HepG2 (cell line): ENCODE results near the gene FGF23. TPM values are rescaled to one million over a fixed set of nuclear protein-coding genes. Genes with fewer than 3 reads are reported as not detected.

Experiments used
- ATAC-seq: fragments of 200-7000 bp; cut with Tn5 transposase; 3 replicates; pipeline ENCODE4 v1.9.1; 2020; ENCODE audit warnings: mild to moderate bottlenecking, moderate library complexity
- BruUV-seq: library from RNA; stranded (reverse); fragments of 400-500 nt; replicated peaks from 2 replicates; lab custom pipeline; 2021; lab: Mats Ljungman, UMichigan
- CTCF ChIA-PET: fragments of 300-600 bp; formaldehyde crosslinking; extraction: SDS; loops from one replicate; lab custom pipeline; 2021; ENCODE audit warnings: low total read pairs, inconsistent platforms, low intra/inter-chr PET ratio; lab: Yijun Ruan, JAX
- POLR2A ChIA-PET: fragments of 350-600 bp; sonication (Branson Sonifier 250); formaldehyde crosslinking; loops from one replicate; lab custom pipeline; 2020; ENCODE audit warnings: antibody characterized with exemption, inconsistent platforms; lab: Yijun Ruan, JAX
- DNase-seq: peaks from one replicate; pipeline ENCODE4 v3.0.0-alpha.2; 2015; ENCODE audit warnings: low spot score
- FAIRE-seq: peaks from 3 replicates; lab custom pipeline; 2011; peaks lifted over from hg19 to GRCh38; lab: Jason Lieb, UNC
- H2AFZ ChIP-seq: one replicate; pipeline ENCODE4 v1.6.1; 2011; ENCODE audit warnings: low read length, inconsistent platforms
- H3K27ac ChIP-seq: fragments of 300-600 bp; 3 replicates; pipeline ENCODE4 v1.8.0; 2011; ENCODE audit warnings: mixed run types, mild to moderate bottlenecking, mixed read lengths, low read length, inconsistent platforms; ENCODE audit not compliant: insufficient read depth; ENCODE audit errors: extremely low read length
- H3K27me3 ChIP-seq, 2 experiments: fragments of 200-600 bp in 1 of 2; 2 replicates in 1 of 2; 3 replicates in 1 of 2; pipeline versions ENCODE4 v1.6.0 to v1.8.0; 2011; ENCODE audit warnings: low read length in 2 of 2, mild to moderate bottlenecking in 2 of 2, moderate library complexity in 2 of 2, inconsistent platforms in 1 of 2; ENCODE audit not compliant: insufficient read depth in 2 of 2, control insufficient read depth in 1 of 2
- H3K36me3 ChIP-seq, 2 experiments: fragments of 200-600 bp in 1 of 2; replicated peaks in 1 of 2; 2 replicates in 1 of 2; 3 replicates in 1 of 2; pipeline versions ENCODE4 v1.5.1 to v1.8.0; 2011; ENCODE audit warnings: low read length in 2 of 2, inconsistent platforms in 1 of 2; ENCODE audit not compliant: insufficient read depth in 2 of 2, control insufficient read depth in 1 of 2
- H3K4me1 ChIP-seq: 2 replicates; pipeline ENCODE4 v1.5.1; 2012; ENCODE audit warnings: low read length, inconsistent platforms; ENCODE audit not compliant: insufficient read depth
- H3K4me2 ChIP-seq: 2 replicates; pipeline ENCODE4 v1.6.0; 2011; ENCODE audit warnings: low read depth, low read length, inconsistent platforms
- H3K4me3 ChIP-seq, 3 experiments: fragments of 200-600 bp in 1 of 3; sonication (generic), shearing (Covaris generic) in 1 of 3; replicated peaks in 1 of 3; 2 replicates each; pipeline ENCODE4 v1.5.1; 2011 to 2016; ENCODE audit warnings: low read length in 3 of 3, inconsistent platforms in 2 of 3, low read depth in 2 of 3, mild to moderate bottlenecking in 2 of 3, control low read depth in 1 of 3, mixed read lengths in 1 of 3; ENCODE audit not compliant: insufficient read depth in 1 of 3
- H3K79me2 ChIP-seq: one replicate; pipeline ENCODE4 v1.6.1; 2011; ENCODE audit warnings: low read length, inconsistent platforms; ENCODE audit not compliant: insufficient read depth
- H3K9ac ChIP-seq: 2 replicates; pipeline ENCODE4 v1.6.0; 2011; ENCODE audit warnings: mild to moderate bottlenecking, low read depth, low read length, inconsistent platforms; ENCODE audit not compliant: insufficient read depth
- H3K9me3 ChIP-seq: 2 replicates; pipeline ENCODE4 v1.5.1; 2012; ENCODE audit warnings: mild to moderate bottlenecking, low read length
- H4K20me1 ChIP-seq: 2 replicates; pipeline ENCODE4 v1.6.0; 2011; ENCODE audit warnings: inconsistent platforms, mild to moderate bottlenecking, low read length, moderate library complexity; ENCODE audit not compliant: insufficient read depth
- DMAP1 ChIP-seq: IDR thresholded peaks from 2 replicates; pipeline ENCODE4 v1.6.1; 2016
- FLYWCH1 ChIP-seq: sonication (generic); formaldehyde crosslinking; IDR thresholded peaks from 2 replicates; pipeline ENCODE4 v1.8.1; 2023; ENCODE audit warnings: mild to moderate bottlenecking, missing genetic modification reagents
- HHEX ChIP-seq: IDR thresholded peaks from 2 replicates; pipeline ENCODE4 v1.6.1; 2016; ENCODE audit warnings: control low read depth
- NFRKB ChIP-seq: fragments of 450-650 bp; IDR thresholded peaks from 2 replicates; pipeline ENCODE4 v1.6.1; 2017
- SNRNP70 ChIP-seq: fragments of 200-400 bp; formaldehyde crosslinking; IDR thresholded peaks from 2 replicates; pipeline ENCODE4 v1.6.1; 2017; ENCODE audit warnings: mild to moderate bottlenecking, low read depth, low read length, moderate library complexity
- ZBTB21 ChIP-seq: sonication (generic); formaldehyde crosslinking; IDR thresholded peaks from 2 replicates; pipeline ENCODE4 v1.4.0; 2020; ENCODE audit warnings: missing genetic modification reagents
- ZNF496 ChIP-seq: sonication (generic); formaldehyde crosslinking; IDR thresholded peaks from 2 replicates; pipeline ENCODE4 v1.8.1; 2023; ENCODE audit warnings: mild to moderate bottlenecking, moderate library complexity, missing genetic modification reagents; ENCODE audit not compliant: insufficient replicate concordance
- ZNF646 ChIP-seq: sonication (generic); formaldehyde crosslinking; IDR thresholded peaks from 2 replicates; pipeline ENCODE4 v1.9.0; 2021; ENCODE audit warnings: mild to moderate bottlenecking, missing genetic modification reagents
- ZNF891 ChIP-seq: sonication (generic); formaldehyde crosslinking; IDR thresholded peaks from 2 replicates; pipeline ENCODE4 v1.5.0; 2020; ENCODE audit warnings: mild to moderate bottlenecking, missing genetic modification reagents
- WGBS: methylation state at CpG from one replicate; pipeline ENCODE4 v1.1.6; 2017; ENCODE audit warnings: low lambda C conversion rate; 5-methylcytosine and 5-hydroxymethylcytosine counted together
- in situ Hi-C: cut with HindIII; loops from 2 replicates; pipeline ENCODE4 v1.10.0; 2017; ENCODE audit warnings: low pct_unique_long_range_greater_than_20kb; ENCODE audit not compliant: extremely low pct_ligation_motif_present
- intact Hi-C: fragments of 100-400 bp; cut with micrococcal nuclease; formaldehyde crosslinking; loops from one replicate; pipeline ENCODE4 v1.10.0; 2022; ENCODE audit not compliant: unreplicated experiment
- polyA plus RNA-seq, 8 experiments: library from polyadenylated mRNA; depleted of rRNA in 3 of 8; stranded (reverse) in 7 of 8; unstranded in 1 of 8; fragments of >200 nt; fragmentation: Illumina TruSeq in 4 of 8; extraction: Trizol in 4 of 8; gene quantifications; 2 replicates each; pipeline versions ENCODE4 v1.2.1 to v1.2.3, GENCODE V29; 2011 to 2016; ENCODE audit warnings: low read depth in 4 of 8, missing spikeins in 1 of 8, mixed read lengths in 1 of 8; ENCODE audit not compliant: insufficient read depth in 1 of 8
- total RNA-seq, 5 experiments: library from RNA; depleted of rRNA; stranded (reverse); fragments of >200 nt; fragmentation: Illumina TruSeq; extraction: Trizol; gene quantifications; 2 replicates each; pipeline ENCODE4 v1.2.3, GENCODE V29; 2016; ENCODE audit warnings: low read depth in 1 of 5
- TF ChIP-seq, protein P1 (sequence below): sonication (generic); formaldehyde crosslinking; IDR thresholded peaks from 2 replicates; pipeline ENCODE4 v1.8.0; 2022; ENCODE audit warnings: low read depth, missing genetic modification reagents
- TF ChIP-seq, protein P2 (sequence below): sonication (generic); formaldehyde crosslinking; conservative IDR thresholded peaks from 2 replicates; pipeline ENCODE4 v1.8.0; 2022; ENCODE audit warnings: missing genetic modification reagents

The FGF23 gene
- total and polyA plus RNA-seq, 2 of the 13 experiments (the other 11 are each of a cell fraction or from before 2014, with no cell fraction given), result not detected

GRCh38 chr12:4388662-4389061 lies 9.2 kb upstream of the FGF23 start:
- Histone ChIP-seq H3K36me3 (no peaks in the 10 kb centered on the region), H3K4me1 (no peaks in the 10 kb centered on the region), H3K9ac (no peak overlapping the region), H3K4me3 (no peak overlapping the region), H3K4me2 (no peak overlapping the region), H3K27ac (no peak overlapping the region), H3K9me3 (no peaks in the 10 kb centered on the region), H3K79me2 (no peaks in the 10 kb centered on the region), H3K27me3 (peaks cover 0 to 23% of the 10 kb centered on the region in 2 experiments; a peak in 4 of 5 replicates), H2AFZ (no peak overlapping the region), H4K20me1 (no peaks in the 10 kb centered on the region)
- no peak for ATAC-seq
- no peak for DNase-seq
- ChIA-PET CTCF (no interaction called here), POLR2A (no interaction called here)
- BruUV-seq, result no TSS peak
- intact Hi-C loops (no loop called here), in situ Hi-C loops (no loop called here)
- FAIRE-seq, result no peak
- WGBS, result 25% methylated on average over 2 of the region's 2 CpGs
- TF ChIP-seq, protein P1, sequence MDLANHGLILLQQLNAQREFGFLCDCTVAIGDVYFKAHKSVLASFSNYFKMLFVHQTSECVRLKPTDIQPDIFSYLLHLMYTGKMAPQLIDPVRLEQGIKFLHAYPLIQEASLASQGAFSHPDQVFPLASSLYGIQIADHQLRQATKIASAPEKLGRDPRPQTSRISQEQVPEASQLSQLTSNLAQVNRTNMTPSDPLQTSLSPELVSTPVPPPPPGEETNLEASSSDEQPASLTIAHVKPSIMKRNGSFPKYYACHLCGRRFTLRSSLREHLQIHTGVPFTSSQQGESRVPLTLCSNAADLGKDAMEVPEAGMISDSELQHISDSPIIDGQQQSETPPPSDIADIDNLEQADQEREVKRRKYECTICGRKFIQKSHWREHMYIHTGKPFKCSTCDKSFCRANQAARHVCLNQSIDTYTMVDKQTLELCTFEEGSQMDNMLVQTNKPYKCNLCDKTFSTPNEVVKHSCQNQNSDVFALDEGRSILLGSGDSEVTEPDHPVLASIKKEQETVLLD, result no peak
- TF ChIP-seq DMAP1 (no peak), FLYWCH1 (no peak), NFRKB (no peak), SNRNP70 (no peak), ZNF891 (CRISPR knock-in tag) (no peak), HHEX (CRISPR knock-in tag) (no peak)

DNA sequence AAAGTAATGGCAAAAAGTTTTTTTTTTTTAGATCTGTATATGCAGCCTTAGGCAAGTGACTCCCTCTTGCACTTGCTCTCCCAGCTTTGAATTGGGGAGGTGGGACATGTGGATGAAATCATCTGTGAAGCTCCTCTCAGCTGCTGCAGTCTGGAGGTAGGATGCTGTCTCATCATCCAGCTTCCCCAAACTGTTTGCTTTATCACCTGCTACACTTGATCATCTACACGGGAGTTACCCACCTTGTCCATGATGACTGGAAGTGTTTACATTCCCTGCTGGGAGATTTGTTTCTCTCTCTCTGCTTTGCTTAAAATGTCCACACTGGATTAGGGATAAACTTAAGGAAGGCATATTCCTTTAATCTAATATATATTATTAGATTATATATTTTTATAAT lies 8.5 kb upstream of the FGF23 start:
- Histone ChIP-seq H3K27ac (no peak overlapping the region), H3K27me3 (peaks cover 0 to 20% of the 10 kb centered on the region in 2 experiments; a peak in 4 of 5 replicates), H3K4me1 (0 out of 2 replicates have a peak, but pooled peaks cover 4% of the 10 kb centered on the region), H3K9ac (no peak overlapping the region), H4K20me1 (no peaks in the 10 kb centered on the region), H3K4me2 (no peak overlapping the region), H3K4me3 (no peak overlapping the region), H3K79me2 (no peaks in the 10 kb centered on the region), H3K9me3 (no peaks in the 10 kb centered on the region), H3K36me3 (no peaks in the 10 kb centered on the region), H2AFZ (no peak overlapping the region)
- no peak for DNase-seq
- FAIRE-seq, result no peak
- ChIA-PET POLR2A (no interaction called here), CTCF (no interaction called here)
- in situ Hi-C loops (no loop called here), intact Hi-C loops (no loop called here)
- BruUV-seq, result no TSS peak
- no peak for ATAC-seq
- WGBS, result 0% methylated on average over 1 of the region's 1 CpG
- no peak for TF ChIP-seq ZNF496
- TF ChIP-seq, protein P2, sequence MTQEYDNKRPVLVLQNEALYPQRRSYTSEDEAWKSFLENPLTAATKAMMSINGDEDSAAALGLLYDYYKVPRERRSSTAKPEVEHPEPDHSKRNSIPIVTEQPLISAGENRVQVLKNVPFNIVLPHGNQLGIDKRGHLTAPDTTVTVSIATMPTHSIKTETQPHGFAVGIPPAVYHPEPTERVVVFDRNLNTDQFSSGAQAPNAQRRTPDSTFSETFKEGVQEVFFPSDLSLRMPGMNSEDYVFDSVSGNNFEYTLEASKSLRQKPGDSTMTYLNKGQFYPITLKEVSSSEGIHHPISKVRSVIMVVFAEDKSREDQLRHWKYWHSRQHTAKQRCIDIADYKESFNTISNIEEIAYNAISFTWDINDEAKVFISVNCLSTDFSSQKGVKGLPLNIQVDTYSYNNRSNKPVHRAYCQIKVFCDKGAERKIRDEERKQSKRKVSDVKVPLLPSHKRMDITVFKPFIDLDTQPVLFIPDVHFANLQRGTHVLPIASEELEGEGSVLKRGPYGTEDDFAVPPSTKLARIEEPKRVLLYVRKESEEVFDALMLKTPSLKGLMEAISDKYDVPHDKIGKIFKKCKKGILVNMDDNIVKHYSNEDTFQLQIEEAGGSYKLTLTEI (CRISPR knock-in tag), result no peak
- TF ChIP-seq ZBTB21 (CRISPR knock-in tag), result no peak
- no peak for TF ChIP-seq ZNF646
